Activated T-helper 1 cell treated with anti-CD3 and anti-CD28 coated beads, Interleukin-2, amount 50 U/mL, for 16 hours (primary cell): ENCODE data around the gene PVALB.
A peak's percentile ranks its signal among the peaks of the same experiment; 100 is the strongest.

Experiments
- DNase-seq, 2 donors: peaks; one replicate each; pipeline ENCODE4 v3.0.0-alpha.2; 2020; ENCODE audit warnings: low read depth in 1 of 2, low spot score in 1 of 2

PVALB gene

GRCh38 chr22:36816636-36817524 is at the start of gene PVALB:
TSS of gene PVALB (minus strand) at chr22:36817035. CDS start at chr22:36817005, 30 bp downstream.
- no peak for DNase-seq

- DNase-seq, result no peak
These were observed 48.5 kb upstream of the PVALB start for GRCh38 chr22:36865346-36865745.

DNA sequence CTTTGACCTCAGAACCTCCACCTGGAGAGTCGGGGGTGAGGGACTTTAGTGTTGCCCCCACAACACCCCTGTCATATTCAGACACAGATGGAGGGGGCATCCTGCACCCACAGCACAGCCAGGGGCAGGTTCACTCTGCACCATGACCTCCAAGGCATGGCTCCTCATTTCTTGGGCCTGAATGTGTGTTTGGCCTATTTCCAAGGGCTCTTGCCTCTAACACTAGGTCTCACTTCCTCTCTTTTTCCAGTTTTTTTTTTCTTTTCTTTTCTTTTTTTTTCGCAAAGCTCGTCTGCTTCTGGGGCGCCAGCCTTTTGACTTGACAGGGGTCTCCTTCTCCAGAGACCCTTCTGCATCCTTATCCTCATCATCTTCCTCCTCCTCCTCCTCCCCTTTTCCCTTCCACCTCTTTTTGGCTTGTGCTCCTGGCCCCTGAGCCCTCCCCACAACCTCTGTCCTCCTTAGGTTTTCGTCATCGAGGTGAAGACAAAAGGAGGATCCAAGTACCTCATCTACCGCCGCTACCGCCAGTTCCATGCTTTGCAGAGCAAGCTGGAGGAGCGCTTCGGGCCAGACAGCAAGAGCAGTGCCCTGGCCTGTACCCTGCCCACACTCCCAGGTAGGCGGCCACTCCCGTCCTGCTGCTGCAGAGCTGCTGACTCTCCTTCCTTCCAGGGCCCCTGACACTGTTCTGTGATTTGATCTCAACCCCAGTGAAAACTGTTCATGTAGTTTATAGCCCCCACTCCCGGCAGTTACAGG is 47.8 kb upstream of the PVALB start:
- no peak for DNase-seq

GRCh38 chr22:36863979-36864378 is 47.1 kb upstream of the PVALB start:
- no peak for DNase-seq

- DNase-seq, result no peak
These were observed 46.4 kb upstream of the PVALB start for GRCh38 chr22:36863281-36863680.

DNA sequence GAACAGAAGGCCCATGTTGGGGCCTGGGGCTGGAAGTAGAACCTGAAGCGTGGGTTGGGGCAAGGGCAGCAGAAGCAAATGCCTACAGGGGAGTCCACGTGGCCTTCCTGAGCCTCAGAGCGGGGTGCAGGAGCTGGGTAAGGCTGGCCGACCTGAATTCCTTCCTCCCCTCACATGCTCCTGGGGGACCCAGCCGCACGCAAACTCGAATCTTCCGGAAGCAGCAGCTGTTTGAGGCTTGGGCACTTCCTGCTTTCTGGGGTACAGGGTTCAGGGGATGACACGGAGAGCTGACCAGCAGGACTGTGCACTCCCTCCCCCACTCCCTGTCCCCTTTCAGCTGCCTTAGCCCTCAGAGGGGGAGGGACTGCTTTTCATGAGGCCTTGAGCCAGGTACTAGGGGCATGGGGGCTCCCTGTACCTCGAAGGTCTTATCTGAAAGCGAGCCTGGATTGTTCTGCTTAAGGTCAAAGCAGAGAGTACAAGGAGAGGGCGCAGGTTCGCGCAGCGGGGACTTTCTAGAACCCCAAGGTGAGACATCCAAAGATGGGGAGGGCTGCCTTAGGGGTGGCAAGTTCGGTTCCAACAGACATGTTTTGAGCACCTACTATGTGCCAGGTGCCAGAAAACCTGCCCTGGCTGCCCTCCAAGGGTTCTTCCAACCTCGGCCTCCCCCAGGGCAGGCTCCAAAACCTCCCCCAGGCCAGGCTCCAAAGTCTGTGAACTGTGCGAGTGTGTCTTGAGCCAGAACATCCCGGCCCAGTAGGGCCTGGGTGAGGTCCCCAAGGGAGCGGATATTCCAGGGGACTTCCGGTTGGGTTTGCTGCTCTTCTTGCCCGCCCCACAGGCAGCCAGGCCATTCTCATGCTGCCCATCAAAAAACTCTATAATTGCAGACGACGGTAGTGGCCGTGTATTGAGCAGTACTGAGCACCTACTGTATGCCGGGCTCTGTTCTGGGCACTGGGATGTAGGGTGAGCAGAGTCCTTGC is 45.7 kb upstream of the PVALB start:
- no peak for DNase-seq

DNA sequence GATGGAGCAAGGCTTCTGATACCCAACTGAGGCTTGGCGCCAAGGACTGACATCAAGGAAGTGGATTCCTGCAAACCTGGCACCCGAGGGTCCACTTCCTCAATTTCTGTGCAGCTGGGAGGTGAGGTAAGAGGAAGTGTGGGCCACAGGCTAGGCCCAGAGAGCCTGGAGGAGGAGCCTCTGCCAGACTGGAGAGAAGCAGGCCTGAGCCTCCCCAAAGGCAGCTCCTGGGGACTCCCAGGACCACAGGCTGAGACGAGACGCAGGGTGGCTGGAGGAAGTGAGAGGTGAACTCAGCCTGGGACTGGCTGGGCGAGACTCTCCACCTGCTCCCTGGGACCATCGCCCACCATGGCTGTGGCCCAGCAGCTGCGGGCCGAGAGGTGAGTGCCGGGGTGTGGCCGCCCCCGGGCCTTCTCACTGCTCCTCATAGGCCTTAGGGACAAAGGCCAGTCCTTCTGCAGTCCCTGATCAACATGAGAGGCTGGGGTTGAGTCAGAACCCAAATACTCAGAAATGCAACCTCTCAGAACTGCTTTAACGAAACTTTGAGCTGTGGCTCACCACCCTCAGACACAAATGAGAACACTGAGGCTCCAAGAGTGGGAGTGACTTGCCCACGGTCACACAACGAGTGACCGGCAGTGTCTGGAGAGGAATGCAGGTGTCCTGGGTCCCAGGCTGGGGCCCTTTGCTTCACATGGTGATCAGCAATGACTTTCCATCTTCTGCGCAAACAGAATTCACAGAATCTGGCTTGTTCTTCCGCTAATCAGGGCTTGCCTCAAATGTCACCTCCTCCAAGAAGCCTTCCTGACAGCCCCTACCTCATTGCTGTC is 44.2 kb upstream of the PVALB start, which contains the start of gene NCF4:
TSS of gene NCF4 (plus strand) at position 186 of the 839 bp plus-strand sequence. CDS start at position 352, 166 bp downstream.
- DNase-seq, result no peak

GRCh38 chr22:36860438-36860820 is 43.6 kb upstream of the PVALB start:
- DNase-seq, result no peak

GRCh38 chr22:36860017-36860416 is 43.2 kb upstream of the PVALB start:
- DNase-seq, result no peak

- DNase-seq, result no peak
These were observed 42.1 kb upstream of the PVALB start for GRCh38 chr22:36858966-36859365.

DNA sequence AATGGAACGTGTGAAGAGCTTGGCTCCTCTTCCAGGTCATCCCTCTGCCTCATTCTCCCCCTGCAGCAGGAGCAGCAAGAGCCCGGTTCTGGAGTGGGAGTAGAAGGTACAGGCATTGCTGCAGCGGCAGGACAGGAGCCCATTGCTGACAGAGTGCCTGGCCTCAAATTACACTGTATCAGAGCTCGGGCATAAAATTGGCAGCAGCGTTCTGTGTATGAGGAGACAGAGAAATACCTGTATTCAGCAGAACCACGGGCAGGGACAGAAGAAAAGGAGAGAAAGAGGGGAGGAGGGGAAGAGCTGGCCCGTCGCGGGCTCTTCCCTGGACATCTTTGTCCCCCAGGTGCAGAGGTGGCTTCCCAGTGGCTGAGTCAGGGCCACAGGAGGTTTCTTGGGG is 41.3 kb upstream of the PVALB start:
- DNase-seq, result no peak

GRCh38 chr22:36856792-36857135 is 39.9 kb upstream of the PVALB start:
- no peak for DNase-seq

- peak; percentile 89 to 97 for DNase-seq
These were observed 39.4 kb upstream of the PVALB start for GRCh38 chr22:36856121-36856791.

- no peak for DNase-seq
These were observed 38.6 kb upstream of the PVALB start for GRCh38 chr22:36855478-36855877.

DNA sequence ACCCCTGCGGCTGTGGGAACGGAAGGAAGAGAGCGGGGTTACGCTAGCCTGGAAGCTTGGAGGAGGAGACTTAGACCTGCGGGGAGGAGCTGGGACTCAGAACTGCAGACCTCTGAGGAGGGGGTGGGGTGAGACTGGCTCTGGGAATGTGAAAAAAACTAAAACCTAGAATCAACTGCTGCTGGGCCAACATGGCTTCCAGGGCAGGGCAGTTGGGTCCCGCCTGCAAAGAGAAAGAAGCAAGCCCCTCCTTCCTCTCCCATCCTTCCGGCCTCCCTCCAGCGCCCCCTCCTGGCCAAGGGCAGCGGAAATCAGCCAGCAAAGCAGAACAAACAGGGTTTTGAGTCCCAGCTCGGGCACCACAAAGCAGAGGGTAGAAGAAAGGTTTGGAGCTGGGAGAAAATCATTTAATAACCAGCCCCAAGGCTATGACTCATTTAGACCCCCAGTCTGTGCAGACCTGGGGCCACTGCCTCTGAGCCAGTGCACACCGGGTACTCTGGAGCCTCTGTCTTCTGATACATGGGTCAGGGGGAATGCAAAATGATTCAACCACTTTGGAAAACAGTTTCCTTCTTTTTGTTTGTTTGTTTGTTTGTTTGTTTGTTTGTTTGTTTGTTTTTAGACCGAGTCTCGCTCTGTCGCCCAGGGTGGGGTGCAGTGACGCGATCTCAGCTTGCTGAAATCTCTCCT is 36.7 kb upstream of the PVALB start:
- peak; percentile 79 to 80 for DNase-seq

GRCh38 chr22:36852056-36852973 is 35.5 kb upstream of the PVALB start:
- DNase-seq, result no peak

GRCh38 chr22:36850682-36851081 is 33.8 kb upstream of the PVALB start:
- DNase-seq, result no peak

DNA sequence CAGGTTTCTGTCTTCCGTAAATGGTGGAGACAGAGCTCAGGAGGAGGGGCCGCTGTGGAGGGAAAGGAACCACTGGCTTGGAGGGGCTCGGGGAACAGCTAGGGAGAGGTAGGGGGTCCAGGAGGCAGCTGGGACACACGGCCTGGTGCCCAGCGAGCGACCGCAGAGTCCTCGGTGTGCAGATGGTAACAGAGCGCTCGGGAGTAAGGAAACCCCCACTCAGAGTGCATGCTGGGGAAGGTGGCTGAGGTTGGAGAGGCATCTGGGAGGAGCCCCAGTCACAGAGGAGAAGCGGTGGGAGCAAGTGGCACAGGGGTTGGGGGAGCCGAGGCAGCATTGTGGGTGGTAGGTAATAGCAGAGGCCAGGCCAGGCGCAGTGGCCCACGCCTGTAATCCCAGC is 33.2 kb upstream of the PVALB start:
- no peak for DNase-seq
